Karpas-422 (cell line): ENCODE data around the gene MEN1. TPM values are rescaled to one million over a fixed set of nuclear protein-coding genes. Genes with fewer than 3 reads are reported as not detected.

Experiments
- DNase-seq: peaks from one replicate; pipeline ENCODE4 v3.0.0-alpha.2; 2015
- H2AFZ ChIP-seq: fragments of 200-600 bp; sonication (generic); 2 replicates; pipeline ENCODE4 v1.6.1; 2014; ENCODE audit warnings: antibody characterized with exemption, low read length, mixed read lengths
- H3K27ac ChIP-seq: fragments of 200-600 bp; sonication (generic); 2 replicates; pipeline ENCODE4 v1.5.1; 2014; ENCODE audit warnings: mild to moderate bottlenecking, low read length, moderate library complexity
- H3K27me3 ChIP-seq: fragments of 200-600 bp; sonication (generic); 2 replicates; pipeline ENCODE4 v1.6.1; 2014; ENCODE audit warnings: low read length, mixed read lengths
- H3K36me3 ChIP-seq: fragments of 200-600 bp; sonication (generic); 2 replicates; pipeline ENCODE4 v1.6.1; 2014; ENCODE audit warnings: low read length, mixed read lengths; ENCODE audit not compliant: insufficient read depth
- H3K4me1 ChIP-seq: fragments of 200-600 bp; sonication (generic); 2 replicates; pipeline ENCODE4 v1.6.1; 2014; ENCODE audit warnings: mild to moderate bottlenecking, low read length, mixed read lengths
- H3K4me2 ChIP-seq: fragments of 200-600 bp; sonication (generic); 2 replicates; pipeline ENCODE4 v1.6.1; 2014; ENCODE audit warnings: low read length, low read depth, mild to moderate bottlenecking; ENCODE audit not compliant: poor library complexity, severe bottlenecking
- H3K4me3 ChIP-seq: fragments of 200-600 bp; sonication (generic); 2 replicates; pipeline ENCODE4 v1.5.1; 2014; ENCODE audit warnings: mild to moderate bottlenecking, antibody characterized with exemption, low read length, mixed read lengths
- H3K79me2 ChIP-seq: fragments of 200-600 bp; sonication (generic); 2 replicates; pipeline ENCODE4 v1.6.1; 2014; ENCODE audit warnings: mild to moderate bottlenecking, low read length, mixed read lengths
- H3K9ac ChIP-seq: fragments of 200-600 bp; sonication (generic); 2 replicates; pipeline ENCODE4 v1.6.0; 2014; ENCODE audit warnings: low read length
- H3K9me2 ChIP-seq: fragments of 200-600 bp; sonication (generic), shearing (Covaris generic); replicated peaks from 2 replicates; pipeline ENCODE4 v1.6.0; 2014; ENCODE audit warnings: mild to moderate bottlenecking, low read length, moderate library complexity; ENCODE audit not compliant: insufficient read depth
- H3K9me3 ChIP-seq: fragments of 300-700, 200-600 bp; sonication (generic); 2 replicates; pipeline ENCODE4 v1.6.1; 2014; ENCODE audit warnings: low read length, mixed read lengths
- H4K20me1 ChIP-seq: fragments of 200-600 bp; sonication (generic); 2 replicates; pipeline ENCODE4 v1.6.1; 2014; ENCODE audit warnings: mild to moderate bottlenecking, antibody characterized with exemption, low read length, low read depth; ENCODE audit not compliant: insufficient read depth
- total RNA-seq: library from RNA; depleted of rRNA; stranded (reverse); fragments of >200 nt; shearing (Covaris generic); gene quantifications from 2 replicates; pipeline ENCODE4 v1.2.3, GENCODE V29; 2014; ENCODE audit warnings: low replicate concordance

MEN1 gene
- total RNA-seq, 1 experiment from 2014 or later = 28.3 TPM

DNA sequence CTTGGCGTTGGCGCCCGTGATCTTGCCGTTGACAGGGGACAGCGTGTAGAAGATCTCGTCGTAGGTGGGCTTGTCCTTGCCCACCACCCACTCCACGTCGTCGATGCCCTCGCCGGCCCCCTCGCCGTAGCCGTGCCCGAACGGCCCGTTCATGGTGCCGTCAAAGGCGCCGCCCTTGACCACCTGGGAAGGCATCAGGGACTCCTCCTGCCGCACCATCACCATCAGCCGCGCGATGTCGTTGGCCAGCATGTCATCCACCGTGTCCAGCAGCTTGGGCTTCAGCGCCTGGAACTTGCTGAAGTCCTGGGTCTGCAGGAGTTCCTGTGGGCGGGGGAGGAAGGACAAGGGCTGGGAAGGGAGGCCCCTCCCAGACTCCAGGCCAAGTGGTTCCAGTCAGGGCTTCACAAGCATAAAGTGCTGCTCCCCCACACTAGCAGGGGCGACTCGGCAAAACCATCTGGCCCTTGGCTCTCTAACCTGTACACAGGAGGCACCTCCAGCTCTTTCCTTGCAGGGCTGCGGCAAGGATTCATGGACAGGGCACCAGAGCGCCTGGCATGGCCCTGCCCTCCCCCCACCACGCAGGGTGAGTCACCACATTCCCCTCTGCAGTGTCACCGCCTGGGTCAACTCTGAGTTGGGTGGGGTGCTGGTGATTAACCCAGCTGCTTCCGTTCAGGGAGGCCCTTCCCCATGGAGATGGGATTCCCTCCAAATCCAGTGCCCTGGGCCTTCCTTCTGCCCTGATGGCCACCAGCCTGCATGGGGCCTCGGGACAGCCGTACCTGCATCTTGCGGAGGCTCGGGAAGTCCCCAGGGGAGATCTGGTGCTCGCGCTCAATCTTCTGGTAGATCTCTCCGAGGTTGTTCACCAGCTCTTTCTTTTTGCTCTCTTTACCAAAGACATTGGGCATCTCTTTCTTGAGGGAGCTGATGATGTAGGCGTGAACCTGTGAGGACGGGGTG lies 44.5 kb upstream of the MEN1 start:
- Histone ChIP-seq H3K9ac (no peak overlapping the region), H3K4me2 (no peak overlapping the region), H4K20me1 (no peaks in the 10 kb centered on the region), H2AFZ (no peak overlapping the region), H3K4me1 (peaks cover 53% of the 10 kb centered on the region), H3K27me3 (no peaks in the 10 kb centered on the region), H3K4me3 (no peak overlapping the region), H3K9me2 (no peaks in the 10 kb centered on the region), H3K36me3 (no peaks in the 10 kb centered on the region), H3K9me3 (no peaks in the 10 kb centered on the region), H3K79me2 (no peaks in the 10 kb centered on the region), H3K27ac (no peak overlapping the region)
- DNase-seq = no peak

DNA sequence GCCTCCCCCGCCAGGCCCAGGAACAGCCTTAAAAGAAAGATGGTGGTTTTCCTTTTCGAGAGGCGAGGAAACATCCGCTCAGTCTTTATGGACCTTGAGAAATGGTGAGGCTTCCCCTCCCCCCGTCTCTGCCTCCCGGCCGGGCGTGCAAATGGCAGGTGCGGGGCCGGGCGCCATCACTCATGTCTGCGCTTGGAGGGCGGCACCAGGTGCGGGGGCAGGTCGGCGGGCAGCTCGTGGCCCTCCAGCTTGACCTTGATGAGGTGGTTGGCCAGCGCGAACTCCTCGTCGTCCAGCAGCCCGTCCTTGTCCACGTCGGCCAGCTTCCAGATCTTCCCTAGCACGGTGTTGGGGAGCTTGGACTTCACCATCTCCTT lies 43.8 kb upstream of the MEN1 start:
- peak overlapping the region; percentile 95; the same call in 1 of the 2 replicates for H3K27ac ChIP-seq

DNA sequence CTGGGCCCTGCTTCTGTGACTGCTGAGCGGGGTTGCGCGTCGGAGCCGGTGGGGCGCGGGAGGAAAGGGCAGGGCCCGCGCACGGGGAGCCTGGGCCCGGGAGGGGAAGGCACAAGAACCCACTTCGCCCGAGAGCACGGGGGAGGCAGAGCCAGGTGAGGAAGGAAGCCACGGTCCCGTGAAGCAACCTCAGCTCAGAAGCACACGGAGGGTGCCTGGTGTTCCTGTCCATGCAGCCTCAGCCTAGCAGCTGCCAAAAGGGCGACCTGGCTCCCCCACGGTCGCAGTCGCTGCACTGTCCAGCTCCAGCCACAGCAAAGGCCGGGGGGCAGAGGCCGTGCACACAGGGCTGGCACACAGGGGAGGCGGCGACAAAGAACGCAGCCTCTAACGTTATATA lies 43.4 kb upstream of the MEN1 start:
- H3K4me3 ChIP-seq = no peak overlapping the region

More for the DNA sequence above, 43.8 kb upstream of the MEN1 start:
- Histone ChIP-seq H3K4me3 (no peak overlapping the region), H3K4me2 (no peak overlapping the region), H3K9me2 (no peaks in the 10 kb centered on the region), H2AFZ (no peak overlapping the region), H3K27me3 (no peaks in the 10 kb centered on the region), H3K79me2 (no peaks in the 10 kb centered on the region), H3K4me1 (peaks cover 60% of the 10 kb centered on the region), H3K9me3 (no peaks in the 10 kb centered on the region), H3K36me3 (no peaks in the 10 kb centered on the region), H4K20me1 (no peaks in the 10 kb centered on the region), H3K9ac (no peak overlapping the region)
- DNase-seq = no peak

DNA sequence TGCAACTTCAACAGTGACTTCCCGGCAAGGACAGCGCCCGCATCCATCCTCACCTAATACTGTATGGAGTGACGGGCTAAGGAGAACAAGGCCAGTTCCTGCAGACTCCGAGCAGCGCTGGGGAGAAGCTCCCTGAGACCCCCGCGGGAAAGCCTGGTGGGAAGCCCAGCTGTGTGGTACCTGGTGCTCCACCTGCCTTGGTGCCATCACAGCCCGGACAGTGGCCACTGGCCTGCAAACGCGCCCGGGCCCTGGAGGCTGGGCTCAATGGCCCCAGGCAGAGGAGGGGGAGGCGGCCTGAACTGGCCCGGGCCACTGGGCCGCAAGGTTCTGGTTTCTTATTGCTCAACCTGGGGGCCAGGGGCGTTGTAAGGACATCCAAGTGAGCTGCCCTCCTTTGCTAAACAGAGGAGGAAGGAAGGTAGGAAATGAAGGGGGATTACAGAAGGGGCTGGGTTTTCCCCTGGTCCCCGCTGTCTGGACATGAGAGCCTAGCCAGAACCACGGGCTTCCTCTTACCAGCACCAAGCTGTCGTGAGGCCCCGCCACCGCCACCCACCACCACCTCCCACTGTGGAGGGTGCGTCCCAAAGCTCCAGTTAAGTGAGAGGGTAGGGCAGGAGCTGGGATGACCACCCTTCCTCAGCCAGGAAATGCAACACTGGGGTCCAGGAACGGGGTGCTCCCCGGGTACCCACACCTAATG lies 42.6 kb upstream of the MEN1 start:
- H3K4me3 ChIP-seq = no peak overlapping the region
- no peaks in the 10 kb centered on the region for H3K36me3 ChIP-seq
- no peaks in the 10 kb centered on the region for H3K79me2 ChIP-seq
- peak overlapping the region; percentile 95 for H3K27ac ChIP-seq
- H3K4me1 ChIP-seq = peaks cover 72% of the 10 kb centered on the region
- no peaks in the 10 kb centered on the region for H3K9me3 ChIP-seq
- no peak for DNase-seq
- H2AFZ ChIP-seq = no peak overlapping the region
- no peaks in the 10 kb centered on the region for H3K9me2 ChIP-seq
- H3K9ac ChIP-seq = peak overlapping the region; percentile 61
- no peaks in the 10 kb centered on the region for H3K27me3 ChIP-seq
- H4K20me1 ChIP-seq = no peaks in the 10 kb centered on the region
- peak overlapping the region; percentile 62 for H3K4me2 ChIP-seq

More for the DNA sequence above, 43.4 kb upstream of the MEN1 start:
- H3K9me3 ChIP-seq = no peaks in the 10 kb centered on the region
- H3K79me2 ChIP-seq = no peaks in the 10 kb centered on the region
- H4K20me1 ChIP-seq = no peaks in the 10 kb centered on the region
- no peak overlapping the region for H2AFZ ChIP-seq
- DNase-seq = no peak
- H3K36me3 ChIP-seq = no peaks in the 10 kb centered on the region
- no peaks in the 10 kb centered on the region for H3K27me3 ChIP-seq
- H3K9ac ChIP-seq = no peak overlapping the region; the same call in 1 of the 2 replicates
- H3K4me2 ChIP-seq = no peak overlapping the region
- H3K27ac ChIP-seq = peak overlapping the region; percentile 95
- H3K4me1 ChIP-seq = peaks cover 65% of the 10 kb centered on the region
- H3K9me2 ChIP-seq = no peaks in the 10 kb centered on the region

DNA sequence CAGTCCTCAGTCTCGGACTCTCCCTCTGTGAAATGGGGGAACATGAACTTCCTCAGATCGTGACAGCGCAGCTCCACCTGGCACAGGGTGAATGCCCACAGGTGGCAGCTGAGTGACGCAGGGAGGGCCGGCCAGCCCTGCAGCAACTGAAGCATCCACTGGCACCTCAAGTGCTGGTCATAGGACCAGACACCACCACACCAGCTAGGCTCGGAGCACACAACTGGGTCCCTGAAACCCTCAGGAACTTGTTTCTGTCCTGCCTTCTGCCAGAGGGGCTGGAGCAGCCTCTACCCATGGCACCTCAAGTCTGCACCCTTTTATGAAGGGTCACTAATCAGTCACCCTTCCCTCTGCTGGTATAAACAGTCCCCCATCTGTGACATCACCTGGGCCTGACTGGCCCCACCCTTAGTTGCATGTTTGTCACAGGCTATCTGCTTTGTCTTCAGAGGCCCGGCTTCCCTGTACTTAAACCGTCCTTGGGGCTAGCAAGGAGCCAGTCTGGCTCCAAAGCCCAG lies 41.5 kb upstream of the MEN1 start:
- H3K79me2 ChIP-seq = no peaks in the 10 kb centered on the region
- no peaks in the 10 kb centered on the region for H4K20me1 ChIP-seq
- no peaks in the 10 kb centered on the region for H3K27me3 ChIP-seq
- peak overlapping the region; percentile 62 for H3K4me2 ChIP-seq
- no peak overlapping the region for H2AFZ ChIP-seq
- peaks cover 81% of the 10 kb centered on the region for H3K4me1 ChIP-seq
- no peaks in the 10 kb centered on the region for H3K9me3 ChIP-seq
- H3K27ac ChIP-seq = peak overlapping the region; percentile 95
- H3K9ac ChIP-seq = peak overlapping the region; percentile 61
- no peaks in the 10 kb centered on the region for H3K9me2 ChIP-seq
- peak; percentile 70 for DNase-seq
- no peaks in the 10 kb centered on the region for H3K36me3 ChIP-seq
- H3K4me3 ChIP-seq = peak overlapping the region; percentile 31; the same call in 1 of the 2 replicates

DNA sequence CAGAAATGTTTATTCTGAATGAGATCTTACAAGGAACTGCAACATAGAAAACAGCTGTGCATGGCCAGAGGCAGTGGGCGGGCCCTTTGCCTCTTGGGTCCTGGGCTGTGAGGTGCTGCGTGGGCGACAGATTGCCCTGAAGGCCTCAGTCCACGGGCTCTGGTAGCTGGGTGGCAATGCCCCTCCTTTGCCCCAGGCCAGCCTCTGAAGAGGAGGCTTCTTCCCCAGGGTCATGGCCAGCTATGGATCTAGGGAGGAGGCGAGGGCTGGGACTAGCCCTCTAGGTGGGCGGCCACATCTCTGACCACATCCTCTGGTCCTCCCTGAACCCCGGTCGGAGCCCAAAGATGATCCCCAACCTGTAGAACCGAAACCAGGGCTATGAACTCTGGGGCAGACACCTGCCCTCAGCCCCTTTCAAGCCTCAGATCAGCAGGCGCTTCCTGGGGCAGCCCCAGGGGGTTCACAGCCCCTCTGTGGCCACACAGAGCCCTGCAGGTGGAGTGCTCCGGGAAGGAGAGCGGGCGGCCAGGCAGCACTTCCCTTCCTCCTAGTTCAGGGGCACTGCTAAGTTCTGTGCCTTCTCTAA lies 40.7 kb upstream of the MEN1 start:
- peak overlapping the region; percentile 62 for H3K4me2 ChIP-seq
- H3K9ac ChIP-seq = peak overlapping the region; percentile 61

DNA sequence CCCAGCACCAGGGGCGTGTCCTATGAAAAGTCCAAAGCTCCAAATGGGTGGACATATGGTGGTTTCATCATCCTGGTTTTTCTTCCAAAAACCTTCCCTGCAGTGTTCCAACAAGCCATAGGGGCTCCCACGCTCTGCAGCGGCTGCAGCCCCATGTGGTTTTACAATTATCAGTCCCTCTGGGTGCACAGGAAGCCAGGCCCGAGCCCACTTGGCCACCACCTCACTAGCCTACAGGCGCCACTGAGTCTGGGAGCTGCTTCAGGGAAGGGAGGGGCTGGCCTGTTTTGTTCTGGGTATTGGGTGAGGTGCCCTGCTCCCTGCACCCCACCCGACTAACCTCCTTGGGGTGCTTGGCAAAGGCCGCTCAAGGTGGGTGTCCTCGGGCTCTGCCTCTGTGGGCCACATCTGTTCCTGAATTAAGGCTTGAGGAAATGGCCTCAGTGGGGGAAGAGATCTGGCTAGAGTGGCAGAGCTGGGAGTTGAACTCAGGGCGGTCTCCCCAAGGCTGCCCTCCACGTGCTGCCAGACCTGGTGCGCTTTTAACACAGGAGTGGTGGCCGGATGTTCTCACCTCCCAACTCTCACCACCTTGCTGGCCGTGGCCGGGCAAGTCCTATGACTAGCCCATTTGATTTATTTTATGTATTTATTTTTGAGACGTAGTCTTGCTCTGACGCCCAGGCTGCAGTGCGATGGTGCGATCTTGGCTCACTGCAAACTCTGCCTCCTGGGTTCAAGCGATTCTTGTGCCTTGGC lies 39.4 kb upstream of the MEN1 start:
- Histone ChIP-seq H3K27me3 (no peaks in the 10 kb centered on the region), H3K9me3 (no peaks in the 10 kb centered on the region), H4K20me1 (no peaks in the 10 kb centered on the region), H3K9me2 (no peaks in the 10 kb centered on the region), H2AFZ (no peak overlapping the region), H3K9ac (peak overlapping the region; percentile 58), H3K27ac (peak overlapping the region; percentile 95), H3K4me3 (no peak overlapping the region; the same call in 1 of the 2 replicates), H3K4me2 (peak overlapping the region; percentile 50), H3K4me1 (peaks cover 80% of the 10 kb centered on the region), H3K36me3 (no peaks in the 10 kb centered on the region), H3K79me2 (no peaks in the 10 kb centered on the region)
- no peak for DNase-seq

More for the DNA sequence above, 40.7 kb upstream of the MEN1 start:
- Histone ChIP-seq H2AFZ (no peak overlapping the region), H3K36me3 (no peaks in the 10 kb centered on the region), H3K27ac (peak overlapping the region; percentile 95), H3K4me3 (peak overlapping the region; percentile 31), H3K27me3 (no peaks in the 10 kb centered on the region), H3K9me2 (no peaks in the 10 kb centered on the region), H3K9me3 (no peaks in the 10 kb centered on the region), H4K20me1 (no peaks in the 10 kb centered on the region), H3K79me2 (no peaks in the 10 kb centered on the region), H3K4me1 (peaks cover 81% of the 10 kb centered on the region)
- peak; percentile 89 for DNase-seq
